HG02642 (cell line): ENCODE data around the gene CRABP1.
"Not testable (repeated sequence)": the region's sequence is repeated elsewhere in the genome, so short reads cannot be mapped to it uniquely, and the experiment has no call there.

ENCODE experiments used
- ATAC-seq: cut with Tn5 transposase; IDR thresholded peaks from one replicate; pipeline ENCODE4 v1.9.1; 2021; ENCODE audit warnings: mild to moderate bottlenecking; ENCODE audit not compliant: unreplicated experiment, poor library complexity

The CRABP1 gene

GRCh38 chr15:78368651-78369050 is 28.5 kb downstream of the CRABP1 start:
- ATAC-seq, result no peak

DNA sequence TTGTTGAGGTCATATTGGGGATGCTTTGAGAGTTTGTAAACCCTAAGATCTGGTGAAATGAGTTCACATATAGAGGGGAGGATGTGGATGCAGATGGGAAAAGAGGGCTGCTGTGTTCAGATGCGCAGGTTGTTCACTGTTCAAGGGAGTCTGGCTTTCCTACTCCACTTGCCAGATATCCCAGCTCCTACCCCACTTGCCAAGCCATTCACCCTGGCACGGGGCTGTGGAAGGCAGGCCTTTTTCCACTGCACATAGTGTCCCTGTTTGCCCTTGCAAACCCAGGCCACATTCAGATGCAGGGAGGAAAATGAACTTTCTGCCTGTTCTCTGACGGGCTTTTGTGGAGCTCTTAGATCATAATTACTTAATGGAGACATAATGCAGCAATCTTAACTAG is 29.0 kb downstream of the CRABP1 start:
- no peak for ATAC-seq

GRCh38 chr15:78370013-78370412 is 29.9 kb downstream of the CRABP1 start:
- ATAC-seq, result no peak

DNA sequence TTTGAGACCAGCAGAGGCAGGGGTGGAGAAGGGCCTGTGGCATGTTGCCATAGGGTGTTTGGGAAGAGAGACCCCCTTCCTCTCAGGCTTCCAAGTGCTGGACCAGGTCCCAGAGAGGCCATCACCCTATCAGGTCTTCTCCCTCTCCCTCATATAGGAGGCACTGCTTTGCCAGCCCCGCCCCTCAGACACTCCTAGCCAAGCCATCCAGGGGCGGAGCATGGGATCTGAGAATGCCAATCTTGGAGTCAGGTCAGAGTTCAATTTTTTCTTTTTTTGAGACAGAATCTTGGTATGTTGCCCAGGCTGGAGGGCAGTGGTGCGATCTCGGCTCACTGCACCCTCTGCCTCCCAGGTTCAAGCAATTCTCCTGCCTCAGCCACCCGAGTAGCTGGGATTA is 32.7 kb downstream of the CRABP1 start:
- ATAC-seq, result no peak

- ATAC-seq, result no peak
Observed at GRCh38 chr15:78374436-78375393, 34.6 kb downstream of the CRABP1 start.

GRCh38 chr15:78380143-78380542 is 40.0 kb downstream of the CRABP1 start:
- ATAC-seq, result not testable (repeated sequence)

DNA sequence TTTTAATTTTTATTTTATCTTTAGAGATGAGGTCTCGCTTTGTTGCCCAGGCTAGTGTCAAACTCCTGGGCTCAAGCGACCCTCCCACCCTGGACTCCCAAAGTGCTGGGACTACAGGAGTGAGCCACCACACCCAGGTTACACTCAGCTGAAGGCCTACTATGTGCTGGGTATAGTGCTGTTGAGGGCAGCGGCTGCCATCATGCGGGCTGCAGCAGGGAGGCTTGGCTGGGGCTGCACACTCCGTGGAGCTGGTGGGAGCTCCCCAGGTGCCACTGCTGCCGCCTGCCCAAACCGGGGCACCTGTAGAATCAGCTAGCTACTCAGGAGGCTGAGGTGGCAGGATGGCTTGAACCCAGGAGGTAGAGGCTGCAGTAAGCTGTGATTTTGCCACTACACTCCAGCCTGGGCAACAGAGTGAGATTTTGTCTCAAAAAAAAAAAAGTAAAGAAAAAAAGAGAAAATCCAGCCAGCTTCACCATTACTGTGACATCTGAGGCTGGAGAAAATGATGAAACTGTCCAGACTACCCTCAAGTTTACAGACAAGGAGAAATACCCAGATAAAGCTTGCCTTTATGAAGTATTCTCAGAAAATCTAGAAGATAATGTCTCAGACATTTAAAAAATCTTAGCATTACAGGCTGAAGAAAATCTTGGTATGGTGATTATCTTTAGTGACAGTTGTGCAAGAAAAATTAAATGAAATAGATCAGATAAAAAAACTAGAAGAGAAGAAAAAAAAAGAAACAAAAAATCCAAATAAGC is 42.1 kb downstream of the CRABP1 start:
- ATAC-seq, result no peak

DNA sequence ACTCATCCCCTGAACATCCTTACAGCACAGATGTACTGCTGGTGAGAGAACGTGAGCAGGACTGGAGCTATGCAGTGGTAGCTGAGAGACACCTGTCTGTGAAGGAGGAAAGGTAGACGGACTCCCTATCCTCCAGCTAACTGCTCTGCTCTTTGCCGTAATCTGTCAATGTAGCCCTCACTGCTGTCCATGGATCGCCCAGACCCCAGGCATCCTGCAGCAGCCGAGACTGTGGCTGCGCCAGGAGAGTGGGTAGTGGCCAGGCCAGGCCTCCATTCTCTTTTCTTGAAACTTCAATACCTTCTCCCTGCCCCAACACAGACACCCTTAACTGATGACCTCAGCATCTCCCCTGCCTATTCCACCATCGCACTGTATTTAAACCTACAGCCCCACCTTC is 44.5 kb downstream of the CRABP1 start:
- ATAC-seq, result no peak

DNA sequence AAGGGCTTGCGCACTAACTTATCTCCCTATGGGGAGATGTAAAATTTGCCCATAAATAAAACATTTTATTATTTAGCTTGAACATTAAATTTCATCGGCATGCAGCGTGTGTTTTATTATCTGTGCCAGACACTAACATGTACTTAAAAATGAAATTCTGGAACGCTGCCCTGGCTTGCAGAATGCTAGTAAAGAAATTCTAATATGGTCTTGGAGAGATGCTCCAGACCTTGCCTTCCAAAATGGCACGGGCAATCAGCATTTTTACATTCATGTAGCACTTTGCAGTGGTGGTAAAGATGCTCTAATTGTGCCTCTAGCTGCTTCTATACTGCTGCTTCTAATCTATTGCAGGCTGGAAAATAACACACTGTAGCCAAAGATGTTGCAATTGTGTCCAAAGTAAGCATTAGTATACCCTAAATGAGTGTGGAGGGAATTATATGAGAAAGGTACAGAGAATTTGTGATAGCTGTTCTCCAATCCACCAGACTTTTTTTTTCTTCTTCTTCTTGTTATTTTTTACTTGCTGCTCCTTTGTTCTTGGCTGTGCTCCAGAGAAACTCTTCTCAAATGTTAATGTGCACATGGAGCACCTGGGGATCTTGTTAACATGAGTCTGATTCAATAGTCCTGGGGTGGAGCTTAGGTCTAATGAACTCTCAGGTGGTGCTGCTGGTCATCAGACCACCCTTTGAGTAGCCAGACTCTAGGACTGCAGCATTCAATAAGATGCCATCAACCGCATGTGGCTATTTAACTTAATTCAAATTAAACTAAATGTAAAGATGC is 47.3 kb downstream of the CRABP1 start:
- no peak for ATAC-seq

- no peak for ATAC-seq
Observed at GRCh38 chr15:78388865-78389264, 48.7 kb downstream of the CRABP1 start.

DNA sequence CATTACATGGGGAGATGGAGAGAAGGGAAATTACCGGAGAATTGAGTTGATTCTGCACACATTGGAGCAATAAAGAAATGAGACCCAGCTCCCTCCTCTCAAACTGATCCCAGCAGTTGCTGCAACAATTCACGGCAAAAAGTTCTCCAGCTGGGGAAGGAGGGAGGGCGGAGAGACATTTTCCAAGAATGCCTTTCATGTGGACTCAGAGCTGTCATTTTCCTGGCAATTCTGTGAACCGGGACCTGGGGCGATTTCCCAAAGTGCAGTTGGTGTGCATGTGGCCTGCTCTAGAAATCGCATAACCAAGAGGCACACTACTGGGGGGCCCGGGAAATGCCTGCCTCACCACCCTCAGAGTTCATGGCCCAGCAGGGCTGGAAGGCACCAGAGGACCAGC is 49.2 kb downstream of the CRABP1 start:
- ATAC-seq, result no peak

DNA sequence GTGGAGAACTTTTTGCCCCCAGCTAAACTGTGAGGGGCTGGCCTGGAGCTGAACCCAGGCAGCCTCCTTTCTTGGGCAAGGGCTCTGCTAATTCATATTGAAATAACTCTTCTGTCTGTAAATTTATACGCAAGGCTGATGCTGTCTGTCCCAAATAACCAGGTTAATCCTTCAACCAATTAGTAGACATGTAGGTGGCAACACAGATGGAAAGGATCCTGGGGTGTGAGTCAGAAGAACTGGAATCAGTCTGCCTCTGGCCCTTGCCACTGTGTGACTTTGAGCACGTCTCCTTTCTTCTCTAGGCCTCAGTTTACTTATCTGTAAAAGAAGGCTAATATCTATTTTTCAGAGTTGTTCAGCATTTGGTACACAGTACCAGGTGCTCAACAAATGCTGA is 49.6 kb downstream of the CRABP1 start:
- ATAC-seq, result no peak

GRCh38 chr15:78390242-78390641 is 50.1 kb downstream of the CRABP1 start:
- ATAC-seq, result no peak

DNA sequence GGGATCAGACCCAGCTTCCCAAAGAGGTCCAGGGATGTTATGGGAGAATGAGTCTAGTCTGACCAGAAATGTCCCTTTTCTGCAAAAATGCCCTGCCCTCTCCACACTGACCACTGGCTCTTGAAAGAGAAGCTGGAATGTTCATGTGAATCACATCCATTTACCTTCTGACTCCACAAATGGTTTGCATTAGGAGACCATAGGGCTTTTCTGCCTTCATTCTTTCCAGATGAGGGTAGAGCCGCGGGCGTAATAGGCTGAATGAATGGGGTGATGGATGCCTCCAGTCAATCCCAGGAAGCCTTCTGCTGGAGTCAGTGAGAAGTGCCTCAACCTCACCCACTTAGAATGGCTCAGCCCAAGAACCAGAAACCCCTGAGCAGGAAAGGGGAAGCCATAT is 50.7 kb downstream of the CRABP1 start:
- ATAC-seq, result no peak

GRCh38 chr15:78391781-78392180 is 51.6 kb downstream of the CRABP1 start:
- ATAC-seq, result no peak

DNA sequence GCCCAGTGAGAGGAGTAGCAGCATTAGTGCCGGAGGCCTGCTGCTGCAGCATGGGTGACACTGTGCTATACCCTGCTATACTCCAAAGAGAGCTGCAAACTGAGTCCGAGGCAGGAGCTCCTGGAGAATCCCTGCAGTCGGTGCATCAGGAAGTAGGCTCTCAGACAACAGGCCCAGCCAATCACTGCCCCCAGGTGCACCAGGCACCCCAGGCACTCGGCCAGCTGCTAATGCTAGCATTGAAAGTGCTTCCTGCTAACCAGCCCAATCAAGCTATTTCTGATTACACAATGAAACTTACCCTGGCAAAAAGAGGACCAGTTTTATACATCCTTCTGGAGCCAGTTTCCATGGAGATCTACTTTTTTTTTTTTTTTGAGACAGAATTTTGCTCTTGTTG is 52.3 kb downstream of the CRABP1 start:
- no peak for ATAC-seq

GRCh38 chr15:78393137-78393536 is 53.0 kb downstream of the CRABP1 start:
- ATAC-seq, result no peak

DNA sequence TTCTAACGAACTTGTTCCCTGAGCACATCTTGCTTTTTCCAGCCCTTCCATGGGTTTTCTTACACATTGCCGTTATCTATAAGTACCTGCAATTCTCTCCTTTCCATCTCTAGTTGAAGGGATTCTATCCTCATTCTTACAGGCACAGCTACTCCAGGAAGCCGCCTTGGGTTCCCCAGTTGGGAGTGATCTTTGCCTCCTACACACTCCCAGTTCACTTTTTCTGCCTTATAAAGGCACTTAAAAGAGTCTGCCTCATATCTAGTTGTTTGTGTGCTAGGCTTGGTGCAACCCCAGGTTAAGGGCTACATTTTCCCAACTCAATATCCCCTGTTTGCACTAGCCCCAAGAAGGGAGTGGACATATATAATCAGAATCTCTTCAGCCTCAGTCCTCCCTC is 53.9 kb downstream of the CRABP1 start:
- ATAC-seq, result no peak

DNA sequence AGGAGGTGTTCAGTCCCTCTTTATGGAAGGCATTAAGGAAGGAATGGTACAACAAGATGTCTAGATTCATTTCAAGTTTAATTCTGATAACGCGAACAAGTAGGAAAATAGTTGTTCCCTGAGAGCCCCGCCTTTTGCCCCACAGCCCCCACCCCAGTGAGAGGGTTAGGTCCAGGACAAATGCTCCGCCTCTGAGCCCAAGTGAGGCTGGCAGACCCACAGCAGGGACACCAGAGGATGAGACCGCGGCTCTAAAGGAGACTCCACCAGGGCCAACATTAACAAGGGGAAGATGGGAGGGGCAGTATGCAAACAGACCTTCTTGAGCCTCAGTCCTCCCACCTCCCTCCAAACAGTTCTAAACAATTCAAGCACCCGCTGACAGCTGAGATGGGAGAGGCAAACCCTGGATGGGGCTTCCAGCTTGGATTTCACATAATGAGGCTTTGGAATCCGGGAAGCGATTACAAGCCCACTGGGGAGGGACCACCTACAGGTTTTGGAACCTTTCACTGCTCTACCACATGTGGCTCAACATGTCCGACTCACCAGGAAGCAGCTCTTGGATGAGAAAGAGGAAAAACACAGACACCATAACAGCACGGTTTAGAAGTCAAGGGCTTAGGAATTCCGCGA is 54.9 kb downstream of the CRABP1 start:
- ATAC-seq, result no peak

DNA sequence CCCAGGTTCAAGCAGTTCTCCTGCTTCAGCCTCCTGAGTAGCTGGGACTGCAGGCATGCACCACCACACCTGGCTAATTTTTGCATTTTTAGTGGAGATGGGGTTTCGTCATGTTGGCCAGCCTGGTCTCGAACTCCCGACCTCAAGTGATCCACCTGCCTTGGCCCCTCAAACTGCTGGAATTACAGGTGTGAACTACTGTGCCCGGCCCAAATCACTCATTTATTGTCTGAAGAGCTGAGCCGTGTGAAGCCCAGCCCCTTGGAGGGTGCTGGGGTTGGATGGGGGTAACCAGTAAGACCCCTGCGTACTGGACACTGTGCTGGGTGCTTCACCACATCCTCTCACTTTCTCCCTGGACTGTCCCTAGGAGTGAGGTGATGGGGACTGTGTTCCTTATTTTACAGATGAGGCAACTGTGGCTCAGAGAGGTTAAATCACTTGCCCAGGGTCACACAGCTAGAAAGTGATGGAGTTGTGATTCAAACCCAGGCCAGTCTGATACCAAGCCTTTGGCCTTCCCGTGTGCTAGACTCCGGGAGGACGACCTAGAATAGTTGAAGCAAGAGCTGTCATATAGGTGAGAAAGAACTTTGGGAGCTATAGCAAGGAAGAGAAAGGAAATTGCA is 56.1 kb downstream of the CRABP1 start:
- no peak for ATAC-seq
